Glutamatergic neuron (in vitro differentiated cells): ENCODE data around the gene IRGQ. TPM values are rescaled to one million over a fixed set of nuclear protein-coding genes. Genes with fewer than 3 reads are reported as not detected.
"Not testable (repeated sequence)": the region's sequence is repeated elsewhere in the genome, so short reads cannot be mapped to it uniquely, and the experiment has no call there.

ENCODE experiments used
- DNase-seq: peaks from one replicate; pipeline ENCODE4 v3.0.0; 2022
- H3K27ac Mint-ChIP-seq: one replicate; pipeline ENCODE4 v1.8.0; 2020; ENCODE audit warnings: mild to moderate bottlenecking, mixed read lengths, inconsistent platforms; ENCODE audit not compliant: unreplicated experiment
- H3K27me3 Mint-ChIP-seq: one replicate; pipeline ENCODE4 v1.8.0; 2020; ENCODE audit warnings: mild to moderate bottlenecking, moderate library complexity, mixed read lengths, inconsistent platforms; ENCODE audit not compliant: unreplicated experiment
- H3K36me3 Mint-ChIP-seq: one replicate; pipeline ENCODE4 v1.8.0; 2020; ENCODE audit warnings: mild to moderate bottlenecking, mixed read lengths, inconsistent platforms; ENCODE audit not compliant: unreplicated experiment
- H3K4me1 Mint-ChIP-seq: one replicate; pipeline ENCODE4 v1.8.0; 2020; ENCODE audit warnings: mild to moderate bottlenecking, low read depth, mixed read lengths, inconsistent platforms; ENCODE audit not compliant: unreplicated experiment
- H3K4me3 Mint-ChIP-seq: one replicate; pipeline ENCODE4 v1.8.0; 2020; ENCODE audit warnings: mild to moderate bottlenecking, mixed read lengths, inconsistent platforms; ENCODE audit not compliant: unreplicated experiment
- H3K9me3 Mint-ChIP-seq: one replicate; pipeline ENCODE4 v1.8.0; 2020; ENCODE audit warnings: mild to moderate bottlenecking, moderate library complexity, mixed read lengths, inconsistent platforms; ENCODE audit not compliant: unreplicated experiment
- CTCF ChIP-seq: fragments of 200-600 bp; sonication (generic); IDR thresholded peaks from one replicate; pipeline ENCODE4 v1.5.0; 2021; ENCODE audit not compliant: partially characterized antibody, unreplicated experiment
- total RNA-seq: library from RNA; stranded (reverse); fragmentation: NEBNext Ultra II Directional; extraction: Animal tissue kit (Norgen Biotek cat#: 25700); gene quantifications from one replicate; pipeline ENCODE4 v1.2.1, GENCODE V29; 2021; ENCODE audit not compliant: unreplicated experiment

The IRGQ gene
- total RNA-seq, 1 donor from 2014 or later, result 184 TPM

- H3K4me3 Mint-ChIP-seq, result no peak overlapping the region
- H3K27ac Mint-ChIP-seq, result no peak overlapping the region
- no peak for DNase-seq
- peaks cover 6% of the 10 kb centered on the region for H3K36me3 Mint-ChIP-seq
- no peak for TF ChIP-seq CTCF
- peaks cover 6% of the 10 kb centered on the region for H3K9me3 Mint-ChIP-seq
- peaks cover 10% of the 10 kb centered on the region for H3K27me3 Mint-ChIP-seq
- peaks cover 23% of the 10 kb centered on the region for H3K4me1 Mint-ChIP-seq
Measured at GRCh38 chr19:43552198-43552450, 43.8 kb downstream of the IRGQ start.

- peaks cover 10% of the 10 kb centered on the region for H3K27me3 Mint-ChIP-seq
- H3K4me3 Mint-ChIP-seq, result peak overlapping the region; percentile 70
- H3K36me3 Mint-ChIP-seq, result peaks cover 6% of the 10 kb centered on the region
- peaks cover 7% of the 10 kb centered on the region for H3K9me3 Mint-ChIP-seq
- DNase-seq, result no peak
- H3K27ac Mint-ChIP-seq, result peak overlapping the region; percentile 86
- TF ChIP-seq CTCF, result no peak
- peaks cover 23% of the 10 kb centered on the region for H3K4me1 Mint-ChIP-seq
Measured at GRCh38 chr19:43551399-43552197, 44.3 kb downstream of the IRGQ start.

GRCh38 chr19:43548706-43549105, 47.2 kb downstream of the IRGQ start:
- Mint-ChIP-seq H3K9me3 (peaks cover 7% of the 10 kb centered on the region), H3K4me1 (peaks cover 12% of the 10 kb centered on the region), H3K36me3 (peaks cover 6% of the 10 kb centered on the region), H3K27ac (peak overlapping the region; percentile 79), H3K4me3 (no peak overlapping the region), H3K27me3 (peaks cover 8% of the 10 kb centered on the region)
- TF ChIP-seq CTCF, result no peak
- no peak for DNase-seq

- H3K27ac Mint-ChIP-seq, result peak overlapping the region; percentile 55
- not testable (repeated sequence) for H3K4me3 Mint-ChIP-seq, H3K9me3 Mint-ChIP-seq, H3K27me3 Mint-ChIP-seq, DNase-seq, H3K36me3 Mint-ChIP-seq
- H3K4me1 Mint-ChIP-seq, result peaks cover 12% of the 10 kb centered on the region
Measured at GRCh38 chr19:43547926-43548325, 48.0 kb downstream of the IRGQ start.

- H3K27me3 Mint-ChIP-seq, result peaks cover 8% of the 10 kb centered on the region
- H3K4me1 Mint-ChIP-seq, result peaks cover 9% of the 10 kb centered on the region
- H3K27ac Mint-ChIP-seq, result no peak overlapping the region
- H3K36me3 Mint-ChIP-seq, result peaks cover 2% of the 10 kb centered on the region
- DNase-seq, result no peak
- TF ChIP-seq CTCF, result no peak
- no peak overlapping the region for H3K4me3 Mint-ChIP-seq
- H3K9me3 Mint-ChIP-seq, result peaks cover 7% of the 10 kb centered on the region
Measured at GRCh38 chr19:43546581-43546980, 49.4 kb downstream of the IRGQ start.
